HEK293T (cell line): Measurements from ENCODE around the gene SLC7A10.

Experiments used
- CTBP1 ChIP-seq: fragments of 450-650 bp; IDR thresholded peaks from 2 replicates; pipeline ENCODE4 v1.6.1; 2016; ENCODE audit warnings: borderline replicate concordance
- FOXA1 ChIP-seq: fragments of 450-650 bp; IDR thresholded peaks from 2 replicates; pipeline ENCODE4 v1.6.1; 2016; ENCODE audit warnings: mild to moderate bottlenecking
- NFRKB ChIP-seq: fragments of 450-650 bp; IDR thresholded peaks from 2 replicates; pipeline ENCODE4 v1.6.1; 2016; ENCODE audit warnings: mild to moderate bottlenecking, moderate library complexity
- SUZ12 ChIP-seq: fragments of 450-650 bp; IDR thresholded peaks from 2 replicates; pipeline ENCODE4 v1.6.1; 2016; ENCODE audit warnings: mild to moderate bottlenecking
- TARDBP ChIP-seq: fragments of 450-650 bp; IDR thresholded peaks from 2 replicates; pipeline ENCODE4 v1.6.1; 2016
- ZNF384 ChIP-seq: fragments of 450-650 bp; IDR thresholded peaks from 2 replicates; pipeline ENCODE4 v1.6.1; 2016
- TF ChIP-seq, protein P1 (sequence below): fragments of 450-650 bp; IDR thresholded peaks from 2 replicates; pipeline ENCODE4 v1.6.1; 2016

DNA sequence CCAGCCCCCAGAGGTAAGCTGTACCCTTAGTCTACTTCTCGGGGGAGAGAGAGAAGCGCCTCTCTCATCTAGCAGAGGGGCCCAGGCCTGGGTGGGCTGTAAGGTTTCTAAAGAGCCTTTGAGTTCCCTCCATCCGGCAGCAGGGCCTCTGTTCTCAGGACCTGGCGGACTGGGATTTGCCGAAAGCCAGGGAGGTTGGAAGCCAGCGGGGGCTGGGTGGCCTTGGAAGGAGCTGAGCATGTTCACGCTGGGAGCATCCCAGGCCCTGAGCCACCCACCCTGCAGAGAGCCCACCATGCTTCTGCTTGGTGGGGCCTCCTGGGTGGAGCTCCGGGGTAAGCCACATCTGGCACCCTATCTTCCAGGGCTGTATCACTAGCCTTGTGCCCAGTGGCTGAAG lies 7.8 kb downstream of the SLC7A10 start:
- no peak for TF ChIP-seq CTBP1
- TF ChIP-seq ZNF384 = no peak
- no peak for TF ChIP-seq FOXA1
- TF ChIP-seq SUZ12 = no peak
- TF ChIP-seq, protein P1, sequence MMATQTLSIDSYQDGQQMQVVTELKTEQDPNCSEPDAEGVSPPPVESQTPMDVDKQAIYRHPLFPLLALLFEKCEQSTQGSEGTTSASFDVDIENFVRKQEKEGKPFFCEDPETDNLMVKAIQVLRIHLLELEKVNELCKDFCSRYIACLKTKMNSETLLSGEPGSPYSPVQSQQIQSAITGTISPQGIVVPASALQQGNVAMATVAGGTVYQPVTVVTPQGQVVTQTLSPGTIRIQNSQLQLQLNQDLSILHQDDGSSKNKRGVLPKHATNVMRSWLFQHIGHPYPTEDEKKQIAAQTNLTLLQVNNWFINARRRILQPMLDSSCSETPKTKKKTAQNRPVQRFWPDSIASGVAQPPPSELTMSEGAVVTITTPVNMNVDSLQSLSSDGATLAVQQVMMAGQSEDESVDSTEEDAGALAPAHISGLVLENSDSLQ = no peak
- no peak for TF ChIP-seq NFRKB
- no peak for TF ChIP-seq TARDBP
